ENCODE data around the gene KCNAB2.

The KCNAB2 gene

DNA sequence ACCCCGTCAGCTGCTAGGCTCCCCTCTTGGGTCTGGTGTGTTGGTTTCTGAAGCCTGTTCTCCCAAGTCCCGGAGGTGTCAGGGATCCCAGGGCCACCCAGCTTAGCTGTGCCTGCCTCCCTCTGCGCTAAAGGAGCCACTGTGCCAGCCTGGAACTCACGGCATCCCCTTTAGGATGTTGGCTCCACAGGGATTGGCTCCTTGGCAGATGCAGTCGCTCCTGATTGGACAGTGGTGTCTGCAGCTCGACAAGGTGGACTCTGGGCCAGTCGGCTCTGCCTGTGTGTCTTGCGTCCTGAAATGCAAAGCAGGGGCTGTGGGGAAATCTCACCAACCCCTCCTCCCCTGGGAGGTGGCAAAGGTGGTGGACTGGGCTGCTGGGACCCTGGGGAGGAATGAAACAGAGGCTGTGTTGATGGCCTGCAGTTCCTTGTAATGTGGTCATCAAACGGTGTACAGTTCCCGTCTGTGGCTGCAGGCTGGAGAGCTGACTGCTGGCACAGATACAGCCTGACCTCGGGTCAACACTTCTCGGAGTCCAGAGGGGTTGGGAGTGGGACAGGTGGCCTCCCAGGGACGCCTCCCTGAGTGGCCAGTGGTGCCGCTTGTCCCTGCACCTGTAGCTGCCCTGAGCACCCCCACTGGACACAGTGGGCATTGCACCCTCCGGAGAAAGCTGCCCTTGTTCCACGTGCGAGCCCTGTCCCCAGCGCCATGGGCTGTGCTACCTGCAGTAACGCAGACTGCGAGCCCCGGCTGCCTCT, 11.5 kb upstream of the KCNAB2 start:
- FAIRE-seq, result no peak

DNA sequence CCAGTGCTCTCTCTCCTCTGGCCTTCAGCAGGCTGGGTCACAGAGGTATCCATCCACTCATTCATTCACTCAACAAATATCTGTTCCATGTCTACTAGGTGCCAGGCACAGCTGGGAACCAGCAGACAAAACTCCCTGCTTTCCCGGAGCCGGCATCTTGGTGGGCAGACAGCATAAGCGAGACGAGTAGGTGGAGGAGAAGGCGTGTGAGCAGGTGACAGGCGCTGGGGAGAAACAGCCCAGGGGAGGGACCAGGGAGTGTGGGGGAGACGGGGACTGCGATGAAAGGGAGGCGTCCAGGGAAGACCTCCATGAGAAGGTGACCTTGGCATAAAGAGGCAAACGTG, 11.0 kb upstream of the KCNAB2 start:
- FAIRE-seq, result no peak

DNA sequence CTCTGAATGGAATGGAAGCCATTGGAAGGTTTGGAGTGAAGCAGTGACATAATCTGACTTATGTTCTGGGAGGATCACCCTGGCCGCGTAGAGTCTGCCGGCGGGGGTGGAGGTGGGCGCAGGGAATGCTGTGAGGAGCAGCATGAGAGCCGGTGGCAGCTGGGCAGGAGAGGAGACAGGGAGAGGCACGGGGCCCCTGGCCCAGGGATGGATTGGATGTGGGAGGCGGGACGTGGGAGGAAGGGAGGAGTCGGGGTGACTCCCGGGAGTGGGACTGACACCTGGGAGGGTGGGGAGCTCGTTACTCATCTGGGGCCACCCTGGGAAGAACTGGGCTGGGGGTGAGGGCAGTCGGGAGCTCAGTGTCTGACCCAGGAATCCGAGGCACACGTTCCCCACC, 10.4 kb upstream of the KCNAB2 start:
- no peak for FAIRE-seq

DNA sequence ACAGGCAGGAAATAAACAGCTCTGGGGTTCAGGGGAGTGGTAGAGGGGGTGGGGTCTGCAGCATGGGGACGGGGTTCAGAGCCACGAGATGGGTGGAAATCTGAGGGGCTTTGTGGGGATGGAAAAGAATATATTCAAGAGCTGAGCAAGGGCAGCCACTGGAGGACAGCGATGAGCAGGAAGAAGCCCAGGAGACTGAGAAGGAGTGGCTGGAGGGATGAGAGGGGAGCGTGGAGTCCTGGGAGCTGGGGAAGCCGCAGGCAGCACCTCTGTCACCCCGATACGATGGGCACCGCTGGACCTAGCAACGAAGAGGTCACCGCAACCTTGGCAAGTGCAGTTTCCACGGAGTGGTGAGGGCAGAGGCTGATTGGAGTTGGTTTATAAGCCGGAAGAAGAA, 10.0 kb upstream of the KCNAB2 start:
- FAIRE-seq, result no peak

GRCh38 chr1:6037338-6037762, 8.3 kb upstream of the KCNAB2 start:
- no peak for FAIRE-seq

DNA sequence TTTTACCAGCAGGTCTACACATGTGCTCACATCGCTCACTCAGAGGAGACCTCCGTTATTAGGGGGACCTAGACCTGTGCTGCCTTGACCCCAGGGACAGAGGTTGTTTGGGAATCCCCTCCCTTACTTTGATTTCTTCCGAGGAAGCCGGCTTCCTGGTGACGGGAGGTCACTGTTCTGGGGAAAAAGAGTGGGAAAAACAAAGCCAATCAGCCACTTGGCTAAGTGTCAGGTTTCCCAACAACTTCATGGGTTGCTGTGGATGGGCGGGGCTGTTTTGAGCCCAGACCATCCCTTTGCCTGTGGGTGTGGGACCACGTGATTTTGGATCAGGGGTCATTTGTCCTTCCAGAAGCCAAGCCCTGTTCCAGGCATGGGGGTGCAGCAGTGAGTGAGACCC, 7.1 kb upstream of the KCNAB2 start:
- no peak for FAIRE-seq

DNA sequence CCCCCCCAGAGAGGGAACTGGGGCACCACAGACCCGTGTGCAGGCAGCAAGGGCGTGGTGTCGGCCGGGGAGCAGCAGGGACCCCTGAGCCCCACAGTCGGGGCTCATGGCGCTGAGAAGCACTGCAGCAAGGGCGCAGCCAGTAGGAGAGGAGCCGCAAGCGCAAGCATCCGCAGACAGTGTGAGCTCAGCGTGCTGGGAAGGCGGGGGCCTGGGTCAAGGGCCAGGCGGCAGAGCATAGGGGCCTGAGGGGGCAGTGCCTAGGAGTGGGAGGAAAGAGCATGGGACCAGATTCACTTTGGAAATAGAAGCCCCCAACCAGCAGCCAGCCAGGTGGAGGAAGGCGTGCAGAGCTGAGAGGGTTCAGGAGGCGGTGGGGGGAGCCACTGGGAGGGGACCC, 6.7 kb upstream of the KCNAB2 start:
- FAIRE-seq, result no peak

- no peak for FAIRE-seq
Observed at GRCh38 chr1:6040444-6040843, 5.2 kb upstream of the KCNAB2 start.

GRCh38 chr1:6040861-6041415, 4.8 kb upstream of the KCNAB2 start:
- no peak for FAIRE-seq

DNA sequence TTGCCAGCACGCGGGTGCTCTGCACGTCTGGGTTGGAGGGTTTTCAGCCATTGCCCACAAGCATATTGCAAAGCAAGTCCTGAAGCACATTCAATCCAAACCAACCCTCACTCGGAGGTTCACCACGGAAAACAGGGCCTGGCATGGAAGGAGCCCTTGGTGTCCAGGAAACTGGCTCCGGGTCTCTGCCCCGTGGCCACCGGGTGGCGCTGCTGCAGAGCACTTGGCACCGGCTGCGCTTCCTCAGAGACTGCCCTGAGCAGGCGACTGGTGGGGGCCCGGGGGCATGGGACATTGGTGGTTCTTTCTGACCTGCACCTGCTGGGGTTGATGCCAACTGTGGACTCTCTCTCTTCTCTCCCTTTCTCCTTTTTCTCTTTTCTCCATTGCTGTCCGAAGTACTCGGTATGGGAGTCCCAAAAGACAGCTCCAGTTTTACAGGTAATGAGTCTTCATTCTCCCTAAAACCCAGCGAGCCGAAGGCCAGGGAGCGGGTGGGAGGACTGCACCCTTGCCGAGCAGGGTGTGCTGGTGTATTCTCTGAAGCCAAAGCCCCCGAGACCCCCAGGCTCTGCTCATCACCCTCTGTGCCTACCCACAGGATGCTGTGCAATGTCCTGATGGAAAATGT, 4.1 kb upstream of the KCNAB2 start:
- FAIRE-seq, result no peak

DNA sequence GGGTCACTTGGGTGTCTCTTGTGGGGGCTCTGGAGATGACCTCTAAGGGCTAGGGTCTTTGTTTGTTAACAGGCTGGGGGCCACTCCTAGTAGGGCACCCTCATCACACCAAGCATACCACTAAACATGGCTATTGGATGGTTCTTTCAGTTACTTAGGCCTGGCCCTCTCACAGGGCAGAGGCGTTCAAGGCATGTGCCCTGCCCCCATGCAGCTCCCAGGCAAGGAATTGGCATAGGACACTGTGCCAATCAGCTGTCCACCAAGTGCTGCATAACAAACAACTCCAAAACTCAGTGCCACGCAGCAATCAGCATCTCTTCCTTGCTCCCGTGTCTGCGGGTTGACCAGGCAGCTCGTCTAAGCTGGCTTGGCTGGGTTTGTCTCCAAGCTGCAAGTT, 2.1 kb upstream of the KCNAB2 start:
- no peak for FAIRE-seq

DNA sequence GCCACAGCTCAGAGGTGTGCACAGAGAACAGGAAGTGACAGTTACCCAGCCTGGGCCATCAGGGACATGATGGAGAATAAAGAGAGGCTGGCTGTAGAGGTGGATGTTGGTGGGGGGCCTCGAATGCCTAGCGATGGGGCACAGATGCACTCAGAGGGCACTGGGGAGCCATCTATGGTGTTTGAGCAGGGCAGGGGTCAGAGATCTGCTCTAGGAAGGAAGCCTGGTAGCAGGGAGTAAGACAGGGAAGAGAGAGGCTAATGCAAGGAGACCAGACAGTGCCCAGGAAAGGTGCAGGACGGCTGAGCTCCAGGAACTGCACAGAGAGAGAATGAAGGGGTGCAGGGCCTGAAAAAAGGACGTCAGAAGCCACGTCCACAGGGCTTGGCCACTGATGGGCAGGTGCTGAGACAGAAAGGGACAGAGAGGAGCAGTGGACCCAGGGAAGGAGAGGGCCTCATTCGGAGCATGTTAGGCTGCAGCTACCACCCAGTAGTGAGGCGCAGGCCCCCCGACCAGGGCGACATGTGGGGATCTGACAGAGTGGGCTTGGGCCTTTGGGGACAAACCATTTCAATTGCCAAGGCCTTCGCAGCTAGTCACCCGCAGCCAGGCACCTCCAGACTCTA, 1.1 kb upstream of the KCNAB2 start:
- no peak for FAIRE-seq

DNA sequence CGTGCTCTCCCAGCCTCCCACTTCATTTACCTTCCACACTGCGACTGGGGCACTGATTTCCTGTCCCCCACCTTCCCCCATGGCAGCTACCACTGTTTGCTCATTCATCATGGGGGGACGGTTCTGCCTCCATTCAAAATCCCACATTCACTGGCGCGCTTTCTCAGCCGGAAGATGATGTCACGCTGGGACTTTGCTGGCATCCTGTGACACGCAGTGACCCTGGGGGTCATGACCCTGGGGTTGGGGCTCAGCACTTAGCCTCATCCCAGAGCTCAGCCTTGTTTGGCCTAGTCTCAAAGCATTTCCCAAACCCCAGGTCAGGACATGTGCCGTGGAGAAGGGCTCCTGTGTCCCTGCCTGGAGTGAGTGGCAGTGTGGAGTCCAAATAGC, 582 bp upstream of the KCNAB2 start:
- FAIRE-seq, result no peak

DNA sequence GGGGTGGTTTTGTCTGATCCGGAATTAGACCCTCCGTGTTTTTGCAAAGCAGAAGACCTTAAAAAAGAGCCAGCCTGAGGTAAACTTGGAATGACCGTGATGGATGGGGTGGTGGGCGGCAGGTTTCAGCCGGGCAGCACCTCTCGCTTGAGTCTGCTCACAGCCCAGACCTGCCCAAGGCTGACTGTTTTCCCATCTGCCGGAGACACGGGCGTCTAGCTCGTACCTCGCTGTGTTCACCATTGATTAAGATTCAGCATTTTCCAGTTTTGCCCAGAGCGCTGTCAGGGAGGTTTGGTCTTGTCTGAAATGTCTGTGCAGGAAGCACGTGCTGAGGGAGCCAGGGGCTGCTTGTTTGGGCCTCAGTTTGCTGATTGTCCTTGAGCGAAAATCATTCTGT, 591 bp downstream of the KCNAB2 start:
- no peak for FAIRE-seq

DNA sequence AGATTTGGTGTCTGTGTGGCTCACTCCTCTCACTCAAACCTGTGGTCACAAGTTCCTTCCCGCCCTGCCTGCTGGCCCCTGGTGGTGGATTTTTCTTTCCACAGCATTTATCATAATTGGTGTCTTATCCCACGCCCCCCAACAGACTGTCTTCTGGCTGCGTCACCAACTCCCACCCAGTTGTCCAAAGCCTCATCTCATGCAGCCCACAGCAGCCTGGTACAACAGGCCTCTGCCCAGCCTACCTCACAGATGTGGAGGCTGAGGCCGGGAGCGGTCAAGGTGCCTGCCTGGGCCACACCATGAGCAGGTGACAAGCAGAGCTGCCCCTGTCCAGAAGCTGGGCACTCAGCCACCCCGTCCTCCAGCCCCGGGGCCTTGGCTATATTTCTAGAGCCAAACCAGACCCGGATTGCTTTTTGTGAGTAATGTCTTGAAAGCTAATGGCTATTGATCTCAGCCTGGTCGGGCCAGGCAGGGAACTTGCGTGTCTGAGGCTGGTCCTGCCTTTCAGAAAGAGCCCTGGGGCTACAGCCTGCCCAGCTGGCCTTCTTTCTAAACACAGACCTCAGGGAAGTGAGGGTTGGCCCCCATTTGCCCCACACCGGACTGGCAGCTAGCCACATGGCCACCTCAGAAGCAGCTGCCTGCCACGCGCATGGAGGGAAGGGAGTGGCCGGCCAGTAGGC, 2.6 kb downstream of the KCNAB2 start:
- no peak for FAIRE-seq

GRCh38 chr1:6049419-6049818, 3.7 kb downstream of the KCNAB2 start:
- no peak for FAIRE-seq

DNA sequence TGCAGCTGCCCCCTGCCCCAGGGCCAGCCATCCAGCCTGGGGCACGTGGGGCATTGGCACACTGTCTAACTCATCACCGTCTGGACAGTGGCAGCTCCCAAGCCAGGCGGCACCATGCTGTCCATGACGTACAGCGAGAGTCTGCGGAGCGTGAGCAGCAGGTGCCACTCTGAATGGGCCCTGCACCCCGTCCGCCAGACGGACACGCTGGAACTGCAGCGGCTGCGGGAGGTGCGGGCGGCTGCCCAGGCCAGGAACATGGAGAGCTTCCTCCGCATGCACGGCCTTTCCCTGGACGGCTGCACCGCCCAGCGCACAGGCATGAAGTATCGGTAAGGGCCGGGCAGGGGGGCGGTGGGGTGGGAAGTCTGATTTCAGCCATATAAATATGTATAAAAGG, 5.7 kb downstream of the KCNAB2 start:
- FAIRE-seq, result no peak

DNA sequence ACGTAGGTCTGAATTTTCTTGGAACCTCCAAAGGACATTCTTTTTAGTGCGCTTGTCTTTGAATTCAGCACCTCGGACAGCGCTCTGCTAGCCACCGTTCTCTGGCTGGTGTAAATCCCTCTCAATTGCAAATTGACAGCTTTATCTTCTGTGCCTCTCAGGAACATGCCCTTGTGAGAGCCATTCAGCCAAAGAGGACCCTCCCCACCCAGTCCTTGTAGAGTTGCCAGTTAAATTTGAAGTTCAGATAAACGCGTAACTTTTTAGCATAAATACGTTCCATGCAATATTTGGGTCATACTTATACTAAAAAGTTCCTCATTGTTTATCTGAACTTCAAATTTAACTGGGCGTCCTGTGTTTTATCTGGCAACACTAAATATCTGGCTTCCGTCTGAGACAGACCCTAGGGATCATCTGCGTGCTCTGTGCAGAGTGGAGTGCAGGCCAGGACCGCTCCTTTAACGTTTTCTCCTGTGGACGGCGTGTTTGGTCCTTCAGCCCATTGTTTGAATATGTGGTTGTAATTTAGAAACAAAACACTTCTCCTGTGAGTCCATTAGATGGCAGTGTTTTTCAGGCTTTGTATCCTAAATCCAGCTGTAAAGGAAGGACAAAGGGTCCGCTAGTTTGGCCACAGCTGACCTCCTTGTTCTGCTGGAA, 7.0 kb downstream of the KCNAB2 start:
- peak; percentile 78 for FAIRE-seq

- FAIRE-seq, result no peak
Observed at GRCh38 chr1:6053206-6053546, 7.5 kb downstream of the KCNAB2 start.

- FAIRE-seq, result no peak
Observed at GRCh38 chr1:6054596-6054995, 8.9 kb downstream of the KCNAB2 start.

DNA sequence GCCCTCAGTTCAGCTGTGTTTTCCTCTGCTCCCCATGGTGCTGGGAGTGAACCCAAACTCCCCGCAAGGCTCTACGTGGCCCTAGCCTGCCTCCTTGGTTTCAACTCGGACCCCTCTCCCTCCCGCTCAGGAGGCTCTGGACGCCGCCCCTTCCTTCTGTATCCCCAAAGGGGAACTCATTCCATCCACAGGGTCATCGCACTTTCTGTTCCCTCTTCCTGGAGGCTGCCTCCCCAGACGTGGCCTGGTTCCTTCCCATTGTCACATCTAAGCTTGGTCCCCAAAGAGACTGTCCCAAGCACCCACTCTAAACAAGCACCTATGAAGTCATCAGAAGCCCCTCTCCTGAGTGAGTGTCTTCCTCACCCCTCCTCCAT, 10.9 kb downstream of the KCNAB2 start:
- FAIRE-seq, result no peak

DNA sequence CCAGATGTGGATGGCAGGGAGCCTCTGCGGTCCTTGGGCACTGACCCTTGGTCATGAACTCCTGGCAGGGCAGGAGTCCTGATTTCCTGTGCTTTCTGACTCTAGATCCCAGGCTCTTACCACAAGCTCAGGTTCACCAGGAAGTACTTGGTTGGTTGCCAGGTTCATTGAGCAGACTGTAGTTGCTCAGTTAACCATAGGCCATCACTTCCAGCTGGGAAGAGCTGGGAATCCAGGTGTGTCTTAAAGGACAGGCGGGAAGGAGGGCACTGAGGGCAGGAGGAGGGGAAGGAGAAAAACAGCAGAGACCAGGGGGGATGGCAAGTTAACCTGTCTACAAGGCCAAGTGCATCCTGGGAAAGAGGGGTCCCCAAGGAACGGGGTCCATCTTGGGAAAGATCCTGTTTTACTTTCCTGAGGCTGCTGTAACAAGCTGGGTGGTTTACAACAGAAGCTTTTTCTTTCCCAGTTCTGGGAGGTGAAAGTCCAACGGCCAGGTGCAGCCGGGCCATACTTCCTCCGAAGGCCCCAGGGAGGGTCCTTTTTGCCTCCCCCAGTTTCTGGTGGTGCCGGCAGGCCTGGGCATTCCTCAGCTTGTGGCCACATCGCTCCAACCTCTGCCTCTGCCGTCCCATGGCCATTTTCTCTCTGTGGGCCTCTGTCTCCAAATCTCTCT, 11.6 kb downstream of the KCNAB2 start:
- FAIRE-seq, result no peak

DNA sequence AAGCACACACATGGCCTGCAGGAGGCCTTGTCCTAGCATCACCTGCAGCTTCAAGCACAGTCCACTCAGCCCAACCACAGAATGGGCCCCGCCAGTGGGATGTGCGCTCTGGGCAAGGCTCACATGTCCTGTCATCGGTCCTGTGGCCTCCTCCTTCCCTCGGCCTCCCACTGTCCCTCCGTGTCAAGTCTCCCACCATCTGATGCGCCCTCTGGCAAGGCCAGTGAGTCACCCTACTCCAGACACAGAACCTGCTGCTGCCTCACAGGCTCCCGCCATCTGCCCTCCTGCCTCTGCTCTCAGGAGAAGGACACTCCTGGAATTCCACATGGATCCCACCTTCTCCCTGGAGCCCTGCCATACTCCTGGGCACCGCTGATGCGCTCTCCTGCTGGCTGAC, 14.2 kb downstream of the KCNAB2 start:
- FAIRE-seq, result no peak

All from G401.6 (cell line).